ENCODE measurements around the gene SLC17A7. TPM values are rescaled to one million over a fixed set of nuclear protein-coding genes. Genes with fewer than 3 reads are reported as not detected.

The SLC17A7 gene
- total and polyA plus RNA-seq, 9 of the 15 experiments (the other 6 are each of a cell fraction or from before 2014, with no cell fraction given): 1.1 to 15.7 (median 2.4) TPM

GRCh38 chr19:49436381-49437017 is 4.8 kb downstream of the SLC17A7 start:
- peaks cover 7 to 19% of the 10 kb centered on the region in 2 experiments; a peak in 4 of 5 replicates for H3K27me3 ChIP-seq (ENCODE audit: control insufficient read depth in 2 of 2, insufficient read depth in 2 of 2, low read length in 2 of 2)
- FAIRE-seq: peak; percentile 88
- TF ChIP-seq HDAC1 (IDR thresholded peaks at IDR 0.05): 0 out of 4 replicates have a peak, but pooled peaks of 1 of the 2 experiments have one; percentile 14
- no peak for TF ChIP-seq RCOR1 (IDR thresholded peaks at IDR 0.05; ENCODE audit: borderline replicate concordance in 1 of 2, low read depth in 2 of 2, low read length in 2 of 2)
- no peak for TF ChIP-seq ZFP1 (CRISPR knock-in tag; IDR thresholded peaks at IDR 0.05)
- TF ChIP-seq SNAPC5 (CRISPR knock-in tag; IDR thresholded peaks at IDR 0.05): no peak
- TF ChIP-seq ATF2 (CRISPR knock-in tag; IDR thresholded peaks at IDR 0.05): peak; percentile 71; the same call in 1 of the 2 replicates
- TF ChIP-seq PRDM10 (IDR thresholded peaks at IDR 0.05; ENCODE audit: partially characterized antibody): no peak
- no peak for TF ChIP-seq ZNF766 (CRISPR knock-in tag; conservative IDR thresholded peaks at IDR 0.05)
- TF ChIP-seq E2F5 (CRISPR knock-in tag; IDR thresholded peaks at IDR 0.05): no peak
- TF ChIP-seq MAFF (IDR thresholded peaks at IDR 0.05; ENCODE audit: low read length): no peak
- peak; percentile 80 for TF ChIP-seq JUND (IDR thresholded peaks at IDR 0.05; ENCODE audit: borderline replicate concordance, low read depth, low read length)
- TF ChIP-seq JUND (tag; IDR thresholded peaks at IDR 0.05; ENCODE audit: borderline replicate concordance, low read depth, low read length): peak; percentile 41; the same call in 1 of the 3 replicates
- TF ChIP-seq ETS2 (tag; IDR thresholded peaks at IDR 0.05; ENCODE audit: borderline replicate concordance, poor library complexity, severe bottlenecking): no peak
- no peak for TF ChIP-seq PRMT5 (CRISPR knock-in tag; IDR thresholded peaks at IDR 0.05)
- TF ChIP-seq KAT7 (CRISPR knock-in tag; IDR thresholded peaks at IDR 0.05; ENCODE audit: borderline replicate concordance): no peak
- no peak for TF ChIP-seq PTBP1 (IDR thresholded peaks at IDR 0.05; ENCODE audit: low read depth, low read length)

More at GRCh38 chr19:49436381-49437017, 4.8 kb downstream of the SLC17A7 start:
- no peaks in the 10 kb centered on the region for H3K79me2 ChIP-seq (ENCODE audit: control insufficient read depth, insufficient read depth, low read length)
- H3K36me3 ChIP-seq (ENCODE audit: control insufficient read depth, insufficient read depth, low read length): no peaks in the 10 kb centered on the region
- ChIA-PET POLR2A (interaction anchor here (0.9 to 1.6 kb wide), 3 partner anchors 14 to 52 kb away, joined by 3 to 6 read pairs (median 4); no protein-coding TSS in a partner anchor), CTCF (ENCODE audit: low intra/inter-chr PET ratio) (no interaction called here)
- ATAC-seq: peak; percentile 86
- peak overlapping the region; percentile 93 for H2AFZ ChIP-seq (ENCODE audit: low read depth, low read length)
- BruUV-seq (replicated peaks): no TSS peak
- intact Hi-C loops (cut with micrococcal nuclease): no loop called here
- H3K9me1 ChIP-seq (ENCODE audit: control insufficient read depth, insufficient read depth, low read length): no peaks in the 10 kb centered on the region
- WGBS (ENCODE audit: insufficient coverage, low coverage, missing lambda C conversion rate): 37% methylated on average over 38 of the region's 42 CpGs
- H3K4me1 ChIP-seq (replicated peaks in 1 of 2; ENCODE audit: control insufficient read depth in 2 of 2, insufficient read depth in 2 of 2, low read length in 2 of 2): peaks cover 29 to 57% of the 10 kb centered on the region in 2 experiments; a peak in 4 of 5 replicates
- peak overlapping the region; percentile 49 to 80; a peak in 3 of 4 replicates for H3K9ac ChIP-seq (ENCODE audit: insufficient read depth in 1 of 2, low read depth in 2 of 2, low read length in 2 of 2)
- peak overlapping the region; percentile 60 for H3K27ac ChIP-seq (ENCODE audit: extremely low read depth, low read depth, low read length)
- DNase-seq (ENCODE audit: extremely low read depth in 1 of 4, low spot score in 3 of 4): peak; percentile 87 to 93 (median 88)
- H4K20me1 ChIP-seq (replicated peaks; ENCODE audit: control insufficient read depth, insufficient read depth, low read length): no peaks in the 10 kb centered on the region
- H3K4me3 ChIP-seq: peak overlapping the region; percentile 22
- peak overlapping the region; percentile 73 for H3K4me2 ChIP-seq (ENCODE audit: insufficient read depth, low read length)
- in situ Hi-C loops (cut with MboI): loop anchor here (5.0 kb wide), 1 partner anchor 44 kb away; no protein-coding TSS in a partner anchor
- H3K9me3 ChIP-seq (replicated peaks; ENCODE audit: control insufficient read depth, insufficient read depth, low read depth, low read length): no peaks in the 10 kb centered on the region
